GM23338 (cell line): ENCODE measurements around the gene METTL13. TPM values are rescaled to one million over a fixed set of nuclear protein-coding genes. Genes with fewer than 3 reads are reported as not detected.

Source experiments
- ATAC-seq: fragments of 200-7000 bp; cut with Tn5 transposase; 3 replicates; pipeline ENCODE4 v1.9.1; 2020
- DNase-seq: peaks from one replicate; pipeline ENCODE4 v3.0.0-alpha.2; 2015; ENCODE audit warnings: low spot score
- H2AFZ ChIP-seq: fragments of 200-600 bp; sonication (generic); 2 replicates; pipeline ENCODE4 v1.8.0; 2016; ENCODE audit warnings: antibody characterized with exemption, mild to moderate bottlenecking, moderate library complexity
- H3F3A ChIP-seq: fragments of 200-600 bp; sonication (generic); replicated peaks from 2 replicates; pipeline ENCODE4 v1.8.0; 2017; ENCODE audit warnings: antibody characterized with exemption, mixed run types, low read depth
- H3K27ac ChIP-seq: fragments of 200-600 bp; sonication (generic); 2 replicates; pipeline ENCODE4 v1.6.1; 2016; ENCODE audit warnings: low read depth
- H3K27me3 ChIP-seq: fragments of 200-600 bp; sonication (generic); 2 replicates; pipeline ENCODE4 v1.8.0; 2016; ENCODE audit warnings: mild to moderate bottlenecking, mixed run types, moderate library complexity; ENCODE audit not compliant: insufficient read depth
- H3K36me3 ChIP-seq: fragments of 200-600 bp; sonication (generic); 2 replicates; pipeline ENCODE4 v1.8.0; 2016; ENCODE audit warnings: mild to moderate bottlenecking; ENCODE audit not compliant: insufficient read depth
- H3K4me1 ChIP-seq: fragments of 200-600 bp; sonication (generic); 2 replicates; pipeline ENCODE4 v1.8.0; 2016; ENCODE audit warnings: mild to moderate bottlenecking, moderate library complexity; ENCODE audit not compliant: insufficient read depth
- H3K4me2 ChIP-seq: fragments of 200-600 bp; sonication (generic); 2 replicates; pipeline ENCODE4 v1.7.1; 2017; ENCODE audit warnings: mixed run types
- H3K4me3 ChIP-seq: fragments of 200-600 bp; sonication (generic); 2 replicates; pipeline ENCODE4 v1.6.1; 2016; ENCODE audit warnings: mixed run types
- H3K79me2 ChIP-seq: fragments of 200-600 bp; sonication (generic); replicated peaks from 2 replicates; pipeline ENCODE4 v1.8.0; 2017; ENCODE audit warnings: mild to moderate bottlenecking; ENCODE audit not compliant: insufficient read depth
- H3K9me2 ChIP-seq: fragments of 200-600 bp; sonication (generic); 2 replicates; pipeline ENCODE4 v1.8.0; 2017; ENCODE audit not compliant: insufficient read depth
- H4K20me1 ChIP-seq: fragments of 200-600 bp; sonication (generic); replicated peaks from 2 replicates; pipeline ENCODE4 v1.8.0; 2017; ENCODE audit warnings: mild to moderate bottlenecking; ENCODE audit not compliant: insufficient read depth
- H3K27ac Mint-ChIP-seq: 2 replicates; pipeline ENCODE4 v1.8.0; 2020; ENCODE audit warnings: inconsistent platforms, mild to moderate bottlenecking, moderate library complexity, mixed read lengths
- H3K27me3 Mint-ChIP-seq: 3 replicates; pipeline ENCODE4 v1.8.0; 2022; ENCODE audit warnings: low read depth, mild to moderate bottlenecking, moderate library complexity, mixed read lengths, inconsistent platforms; ENCODE audit not compliant: insufficient read depth, poor library complexity
- H3K36me3 Mint-ChIP-seq: 3 replicates; pipeline ENCODE4 v1.8.0; 2021; ENCODE audit warnings: low read depth, mild to moderate bottlenecking, inconsistent platforms, moderate library complexity, mixed read lengths
- H3K4me1 Mint-ChIP-seq: 3 replicates; pipeline ENCODE4 v1.8.0; 2020; ENCODE audit warnings: mild to moderate bottlenecking, inconsistent platforms, mixed read lengths
- H3K4me3 Mint-ChIP-seq: 3 replicates; pipeline ENCODE4 v1.8.0; 2021; ENCODE audit warnings: moderate library complexity, mild to moderate bottlenecking, inconsistent platforms, mixed read lengths
- H3K9me3 Mint-ChIP-seq: 3 replicates; pipeline ENCODE4 v1.8.0; 2020; ENCODE audit warnings: moderate library complexity, mild to moderate bottlenecking, inconsistent platforms, mixed read lengths
- CREB1 ChIP-seq: fragments of 250-450 bp; sonication (Bioruptor Pico); IDR thresholded peaks from 2 replicates; pipeline ENCODE4 v1.5.0; 2020; ENCODE audit warnings: low read depth, mild to moderate bottlenecking, moderate library complexity
- ETS1 ChIP-seq: IDR thresholded peaks from 2 replicates; pipeline ENCODE4 v1.6.1; 2016; ENCODE audit warnings: antibody characterized with exemption
- EZH2 ChIP-seq: fragments of 200-600 bp; sonication (generic); IDR thresholded peaks from one replicate; pipeline ENCODE4 v1.8.0; 2017; ENCODE audit warnings: antibody characterized with exemption, mild to moderate bottlenecking, low read depth; ENCODE audit not compliant: unreplicated experiment
- EZH2phosphoT487 ChIP-seq: fragments of 200-600 bp; sonication (generic); IDR thresholded peaks from one replicate; pipeline ENCODE4 v1.8.1; 2018; ENCODE audit warnings: antibody characterized with exemption; ENCODE audit not compliant: unreplicated experiment
- JUNB ChIP-seq: IDR thresholded peaks from one replicate; pipeline ENCODE4 v1.6.1; 2016; ENCODE audit warnings: antibody characterized with exemption; ENCODE audit not compliant: unreplicated experiment
- NANOG ChIP-seq: IDR thresholded peaks from 2 replicates; pipeline ENCODE4 v1.6.1; 2016; ENCODE audit warnings: antibody characterized with exemption, borderline replicate concordance
- POLR2AphosphoS5 ChIP-seq: IDR thresholded peaks from 2 replicates; pipeline ENCODE4 v1.6.1; 2016; ENCODE audit warnings: antibody characterized with exemption, low read depth
- REST ChIP-seq: IDR thresholded peaks from one replicate; pipeline ENCODE4 v1.6.1; 2018; ENCODE audit warnings: antibody characterized with exemption; ENCODE audit not compliant: unreplicated experiment
- STAT1 ChIP-seq: IDR thresholded peaks from one replicate; pipeline ENCODE4 v1.6.1; 2016; ENCODE audit warnings: antibody characterized with exemption; ENCODE audit not compliant: unreplicated experiment
- ZNF114 ChIP-seq: fragments of 250-450 bp; sonication (Bioruptor Pico); IDR thresholded peaks from 2 replicates; pipeline ENCODE4 v1.5.0; 2020; ENCODE audit warnings: mild to moderate bottlenecking, moderate library complexity
- ZNF331 ChIP-seq: fragments of 250-450 bp; sonication (Bioruptor Pico); IDR thresholded peaks from 2 replicates; pipeline ENCODE4 v1.5.0; 2020; ENCODE audit warnings: low read depth, mild to moderate bottlenecking, moderate library complexity
- polyA plus RNA-seq: library from polyadenylated mRNA; unstranded; fragments of >200 nt; fragmentation: Nextera tagmentation; extraction: Ambion mirVana; gene quantifications from 2 replicates; pipeline ENCODE4 v1.2.1, GENCODE V29; 2016
- total RNA-seq: library from RNA; depleted of rRNA; stranded (reverse); fragments of >200 nt; shearing (Covaris generic); gene quantifications from 2 replicates; pipeline ENCODE4 v1.2.3, GENCODE V29; 2014
- TF ChIP-seq, protein P1 (sequence below): fragments of 250-450 bp; sonication (Bioruptor Pico); IDR thresholded peaks from 2 replicates; pipeline ENCODE4 v1.5.0; 2020; ENCODE audit warnings: mild to moderate bottlenecking, moderate library complexity
- TF ChIP-seq, protein P2 (sequence below), 2 experiments: fragments of 200-600 bp in 1 of 2; sonication (generic) in 1 of 2; conservative IDR thresholded peaks; 2 replicates each; pipeline versions ENCODE4 v1.5.1 to v1.6.1; 2016 to 2017; ENCODE audit warnings: antibody characterized with exemption in 2 of 2, low read depth in 2 of 2, mild to moderate bottlenecking in 2 of 2, moderate library complexity in 1 of 2

METTL13 gene
- total and polyA plus RNA-seq, 2 experiments from 2014 or later = 21.0 to 45.4 TPM

DNA sequence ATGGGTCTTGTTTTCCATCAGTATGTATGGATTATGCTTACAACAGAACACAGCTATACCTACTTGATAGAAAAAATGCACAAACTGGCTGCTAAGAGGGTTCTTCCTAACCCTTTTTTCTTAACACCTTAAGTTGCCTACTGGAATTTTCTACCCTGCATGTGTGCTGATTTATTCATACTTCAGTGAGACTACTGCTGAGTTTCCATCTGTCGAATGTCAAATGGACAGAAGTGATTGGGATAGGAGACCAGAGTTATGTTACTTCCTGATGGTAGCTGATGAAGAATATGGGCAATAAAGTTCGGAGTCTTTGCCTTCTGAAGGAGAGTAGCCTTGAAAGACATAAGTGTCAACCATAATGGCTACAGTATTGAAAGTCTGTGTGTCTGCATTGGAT lies 53.4 kb downstream of the METTL13 start:
- Histone ChIP-seq H3K4me2 (no peak overlapping the region), H3F3A (no peaks in the 10 kb centered on the region), H3K4me3 (no peak overlapping the region), H3K27ac (no peak overlapping the region), H3K4me1 (no peaks in the 10 kb centered on the region), H3K36me3 (no peaks in the 10 kb centered on the region), H3K9me2 (no peaks in the 10 kb centered on the region), H3K79me2 (no peaks in the 10 kb centered on the region), H2AFZ (no peak overlapping the region), H4K20me1 (no peaks in the 10 kb centered on the region), H3K27me3 (peaks cover 4% of the 10 kb centered on the region; the same call in 1 of the 2 replicates)
- H3K27ac Mint-ChIP-seq = no peak overlapping the region
- no peaks in the 10 kb centered on the region for H3K4me1 Mint-ChIP-seq
- H3K4me3 Mint-ChIP-seq = no peak overlapping the region
- ATAC-seq (no peak), DNase-seq (no peak)
- no peaks in the 10 kb centered on the region for H3K9me3 Mint-ChIP-seq
- H3K36me3 Mint-ChIP-seq = no peaks in the 10 kb centered on the region
- peaks cover 1% of the 10 kb centered on the region for H3K27me3 Mint-ChIP-seq
- TF ChIP-seq STAT1 = no peak
- no peak for TF ChIP-seq POLR2AphosphoS5
- no peak for TF ChIP-seq CREB1
- no peak for TF ChIP-seq EZH2phosphoT487
- no peak for TF ChIP-seq JUNB
- TF ChIP-seq, protein P1, sequence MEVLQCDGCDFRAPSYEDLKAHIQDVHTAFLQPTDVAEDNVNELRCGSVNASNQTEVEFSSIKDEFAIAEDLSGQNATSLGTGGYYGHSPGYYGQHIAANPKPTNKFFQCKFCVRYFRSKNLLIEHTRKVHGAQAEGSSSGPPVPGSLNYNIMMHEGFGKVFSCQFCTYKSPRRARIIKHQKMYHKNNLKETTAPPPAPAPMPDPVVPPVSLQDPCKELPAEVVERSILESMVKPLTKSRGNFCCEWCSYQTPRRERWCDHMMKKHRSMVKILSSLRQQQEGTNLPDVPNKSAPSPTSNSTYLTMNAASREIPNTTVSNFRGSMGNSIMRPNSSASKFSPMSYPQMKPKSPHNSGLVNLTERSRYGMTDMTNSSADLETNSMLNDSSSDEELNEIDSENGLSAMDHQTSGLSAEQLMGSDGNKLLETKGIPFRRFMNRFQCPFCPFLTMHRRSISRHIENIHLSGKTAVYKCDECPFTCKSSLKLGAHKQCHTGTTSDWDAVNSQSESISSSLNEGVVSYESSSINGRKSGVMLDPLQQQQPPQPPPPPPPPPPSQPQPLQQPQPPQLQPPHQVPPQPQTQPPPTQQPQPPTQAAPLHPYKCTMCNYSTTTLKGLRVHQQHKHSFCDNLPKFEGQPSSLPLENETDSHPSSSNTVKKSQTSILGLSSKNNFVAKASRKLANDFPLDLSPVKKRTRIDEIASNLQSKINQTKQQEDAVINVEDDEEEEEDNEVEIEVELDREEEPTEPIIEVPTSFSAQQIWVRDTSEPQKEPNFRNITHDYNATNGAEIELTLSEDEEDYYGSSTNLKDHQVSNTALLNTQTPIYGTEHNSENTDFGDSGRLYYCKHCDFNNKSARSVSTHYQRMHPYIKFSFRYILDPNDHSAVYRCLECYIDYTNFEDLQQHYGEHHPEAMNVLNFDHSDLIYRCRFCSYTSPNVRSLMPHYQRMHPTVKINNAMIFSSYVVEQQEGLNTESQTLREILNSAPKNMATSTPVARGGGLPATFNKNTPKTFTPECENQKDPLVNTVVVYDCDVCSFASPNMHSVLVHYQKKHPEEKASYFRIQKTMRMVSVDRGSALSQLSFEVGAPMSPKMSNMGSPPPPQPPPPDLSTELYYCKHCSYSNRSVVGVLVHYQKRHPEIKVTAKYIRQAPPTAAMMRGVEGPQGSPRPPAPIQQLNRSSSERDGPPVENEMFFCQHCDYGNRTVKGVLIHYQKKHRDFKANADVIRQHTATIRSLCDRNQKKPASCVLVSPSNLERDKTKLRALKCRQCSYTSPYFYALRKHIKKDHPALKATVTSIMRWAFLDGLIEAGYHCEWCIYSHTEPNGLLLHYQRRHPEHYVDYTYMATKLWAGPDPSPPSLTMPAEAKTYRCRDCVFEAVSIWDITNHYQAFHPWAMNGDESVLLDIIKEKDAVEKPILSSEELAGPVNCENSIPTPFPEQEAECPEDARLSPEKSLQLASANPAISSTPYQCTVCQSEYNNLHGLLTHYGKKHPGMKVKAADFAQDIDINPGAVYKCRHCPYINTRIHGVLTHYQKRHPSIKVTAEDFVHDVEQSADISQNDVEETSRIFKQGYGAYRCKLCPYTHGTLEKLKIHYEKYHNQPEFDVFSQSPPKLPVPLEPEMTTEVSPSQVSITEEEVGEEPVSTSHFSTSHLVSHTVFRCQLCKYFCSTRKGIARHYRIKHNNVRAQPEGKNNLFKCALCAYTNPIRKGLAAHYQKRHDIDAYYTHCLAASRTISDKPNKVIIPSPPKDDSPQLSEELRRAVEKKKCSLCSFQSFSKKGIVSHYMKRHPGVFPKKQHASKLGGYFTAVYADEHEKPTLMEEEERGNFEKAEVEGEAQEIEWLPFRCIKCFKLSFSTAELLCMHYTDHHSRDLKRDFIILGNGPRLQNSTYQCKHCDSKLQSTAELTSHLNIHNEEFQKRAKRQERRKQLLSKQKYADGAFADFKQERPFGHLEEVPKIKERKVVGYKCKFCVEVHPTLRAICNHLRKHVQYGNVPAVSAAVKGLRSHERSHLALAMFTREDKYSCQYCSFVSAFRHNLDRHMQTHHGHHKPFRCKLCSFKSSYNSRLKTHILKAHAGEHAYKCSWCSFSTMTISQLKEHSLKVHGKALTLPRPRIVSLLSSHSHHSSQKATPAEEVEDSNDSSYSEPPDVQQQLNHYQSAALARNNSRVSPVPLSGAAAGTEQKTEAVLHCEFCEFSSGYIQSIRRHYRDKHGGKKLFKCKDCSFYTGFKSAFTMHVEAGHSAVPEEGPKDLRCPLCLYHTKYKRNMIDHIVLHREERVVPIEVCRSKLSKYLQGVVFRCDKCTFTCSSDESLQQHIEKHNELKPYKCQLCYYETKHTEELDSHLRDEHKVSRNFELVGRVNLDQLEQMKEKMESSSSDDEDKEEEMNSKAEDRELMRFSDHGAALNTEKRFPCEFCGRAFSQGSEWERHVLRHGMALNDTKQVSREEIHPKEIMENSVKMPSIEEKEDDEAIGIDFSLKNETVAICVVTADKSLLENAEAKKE (CRISPR knock-in tag) = no peak
- no peak for TF ChIP-seq EZH2
- no peak for TF ChIP-seq ZNF331
- TF ChIP-seq REST = no peak
- TF ChIP-seq, protein P2, sequence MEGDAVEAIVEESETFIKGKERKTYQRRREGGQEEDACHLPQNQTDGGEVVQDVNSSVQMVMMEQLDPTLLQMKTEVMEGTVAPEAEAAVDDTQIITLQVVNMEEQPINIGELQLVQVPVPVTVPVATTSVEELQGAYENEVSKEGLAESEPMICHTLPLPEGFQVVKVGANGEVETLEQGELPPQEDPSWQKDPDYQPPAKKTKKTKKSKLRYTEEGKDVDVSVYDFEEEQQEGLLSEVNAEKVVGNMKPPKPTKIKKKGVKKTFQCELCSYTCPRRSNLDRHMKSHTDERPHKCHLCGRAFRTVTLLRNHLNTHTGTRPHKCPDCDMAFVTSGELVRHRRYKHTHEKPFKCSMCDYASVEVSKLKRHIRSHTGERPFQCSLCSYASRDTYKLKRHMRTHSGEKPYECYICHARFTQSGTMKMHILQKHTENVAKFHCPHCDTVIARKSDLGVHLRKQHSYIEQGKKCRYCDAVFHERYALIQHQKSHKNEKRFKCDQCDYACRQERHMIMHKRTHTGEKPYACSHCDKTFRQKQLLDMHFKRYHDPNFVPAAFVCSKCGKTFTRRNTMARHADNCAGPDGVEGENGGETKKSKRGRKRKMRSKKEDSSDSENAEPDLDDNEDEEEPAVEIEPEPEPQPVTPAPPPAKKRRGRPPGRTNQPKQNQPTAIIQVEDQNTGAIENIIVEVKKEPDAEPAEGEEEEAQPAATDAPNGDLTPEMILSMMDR (conservative IDR thresholded peaks at IDR 0.05; ENCODE audit: low read depth in 2 of 2) = no peak
- no peak for TF ChIP-seq ZNF114
- TF ChIP-seq ETS1 = no peak
- TF ChIP-seq NANOG = no peak
